Liver (tissue), 3 donors: Measurements from ENCODE around the gene PTPRN2.

ENCODE experiments used
- TAF1 ChIP-seq: conservative IDR thresholded peaks from 2 replicates; pipeline ENCODE4 v1.6.1; 2016; ENCODE audit warnings: antibody characterized with exemption, mild to moderate bottlenecking
- YY1 ChIP-seq: IDR thresholded peaks from 2 replicates; pipeline ENCODE4 v1.6.1; 2016; ENCODE audit warnings: antibody characterized with exemption, mild to moderate bottlenecking
- TF ChIP-seq, protein P1 (sequence below): fragments of 150-350 bp; IDR thresholded peaks from 2 replicates; pipeline ENCODE4 v1.5.1; 2017; ENCODE audit warnings: improper control_type of control experiment, low read depth, low read length; ENCODE audit not compliant: missing input control
- TF ChIP-seq, protein P2 (sequence below): IDR thresholded peaks from 2 replicates; pipeline ENCODE4 v1.6.1; 2016; ENCODE audit warnings: antibody characterized with exemption, mild to moderate bottlenecking
- TF ChIP-seq, protein P3 (sequence below): IDR thresholded peaks from 2 replicates; pipeline ENCODE4 v1.6.1; 2016; ENCODE audit warnings: antibody characterized with exemption
- donor health status: healthy.
- donor health status: healthy.

DNA sequence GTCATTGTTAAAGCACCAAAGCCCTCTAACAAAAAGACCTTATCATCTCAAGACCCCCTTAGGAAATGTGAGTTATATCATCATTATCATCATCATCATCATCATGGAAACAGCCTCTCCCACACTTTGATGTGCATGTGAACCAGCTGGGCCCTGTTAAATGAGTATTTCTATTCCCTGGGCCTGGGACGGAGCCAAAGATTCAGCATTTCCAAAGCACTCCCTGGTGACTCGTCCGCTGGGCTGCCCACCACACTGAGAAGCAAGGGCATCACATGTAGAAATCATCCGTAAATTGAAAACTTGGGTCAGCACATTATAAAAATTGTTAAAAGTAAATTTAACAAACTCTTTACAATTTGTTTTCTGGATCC lies 88.6 kb downstream of the PTPRN2 start:
- TF ChIP-seq, protein P1, sequence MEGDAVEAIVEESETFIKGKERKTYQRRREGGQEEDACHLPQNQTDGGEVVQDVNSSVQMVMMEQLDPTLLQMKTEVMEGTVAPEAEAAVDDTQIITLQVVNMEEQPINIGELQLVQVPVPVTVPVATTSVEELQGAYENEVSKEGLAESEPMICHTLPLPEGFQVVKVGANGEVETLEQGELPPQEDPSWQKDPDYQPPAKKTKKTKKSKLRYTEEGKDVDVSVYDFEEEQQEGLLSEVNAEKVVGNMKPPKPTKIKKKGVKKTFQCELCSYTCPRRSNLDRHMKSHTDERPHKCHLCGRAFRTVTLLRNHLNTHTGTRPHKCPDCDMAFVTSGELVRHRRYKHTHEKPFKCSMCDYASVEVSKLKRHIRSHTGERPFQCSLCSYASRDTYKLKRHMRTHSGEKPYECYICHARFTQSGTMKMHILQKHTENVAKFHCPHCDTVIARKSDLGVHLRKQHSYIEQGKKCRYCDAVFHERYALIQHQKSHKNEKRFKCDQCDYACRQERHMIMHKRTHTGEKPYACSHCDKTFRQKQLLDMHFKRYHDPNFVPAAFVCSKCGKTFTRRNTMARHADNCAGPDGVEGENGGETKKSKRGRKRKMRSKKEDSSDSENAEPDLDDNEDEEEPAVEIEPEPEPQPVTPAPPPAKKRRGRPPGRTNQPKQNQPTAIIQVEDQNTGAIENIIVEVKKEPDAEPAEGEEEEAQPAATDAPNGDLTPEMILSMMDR: no peak
- TF ChIP-seq TAF1: no peak
- no peak for TF ChIP-seq YY1
- TF ChIP-seq, protein P2, sequence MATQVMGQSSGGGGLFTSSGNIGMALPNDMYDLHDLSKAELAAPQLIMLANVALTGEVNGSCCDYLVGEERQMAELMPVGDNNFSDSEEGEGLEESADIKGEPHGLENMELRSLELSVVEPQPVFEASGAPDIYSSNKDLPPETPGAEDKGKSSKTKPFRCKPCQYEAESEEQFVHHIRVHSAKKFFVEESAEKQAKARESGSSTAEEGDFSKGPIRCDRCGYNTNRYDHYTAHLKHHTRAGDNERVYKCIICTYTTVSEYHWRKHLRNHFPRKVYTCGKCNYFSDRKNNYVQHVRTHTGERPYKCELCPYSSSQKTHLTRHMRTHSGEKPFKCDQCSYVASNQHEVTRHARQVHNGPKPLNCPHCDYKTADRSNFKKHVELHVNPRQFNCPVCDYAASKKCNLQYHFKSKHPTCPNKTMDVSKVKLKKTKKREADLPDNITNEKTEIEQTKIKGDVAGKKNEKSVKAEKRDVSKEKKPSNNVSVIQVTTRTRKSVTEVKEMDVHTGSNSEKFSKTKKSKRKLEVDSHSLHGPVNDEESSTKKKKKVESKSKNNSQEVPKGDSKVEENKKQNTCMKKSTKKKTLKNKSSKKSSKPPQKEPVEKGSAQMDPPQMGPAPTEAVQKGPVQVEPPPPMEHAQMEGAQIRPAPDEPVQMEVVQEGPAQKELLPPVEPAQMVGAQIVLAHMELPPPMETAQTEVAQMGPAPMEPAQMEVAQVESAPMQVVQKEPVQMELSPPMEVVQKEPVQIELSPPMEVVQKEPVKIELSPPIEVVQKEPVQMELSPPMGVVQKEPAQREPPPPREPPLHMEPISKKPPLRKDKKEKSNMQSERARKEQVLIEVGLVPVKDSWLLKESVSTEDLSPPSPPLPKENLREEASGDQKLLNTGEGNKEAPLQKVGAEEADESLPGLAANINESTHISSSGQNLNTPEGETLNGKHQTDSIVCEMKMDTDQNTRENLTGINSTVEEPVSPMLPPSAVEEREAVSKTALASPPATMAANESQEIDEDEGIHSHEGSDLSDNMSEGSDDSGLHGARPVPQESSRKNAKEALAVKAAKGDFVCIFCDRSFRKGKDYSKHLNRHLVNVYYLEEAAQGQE: no peak
- TF ChIP-seq, protein P3, sequence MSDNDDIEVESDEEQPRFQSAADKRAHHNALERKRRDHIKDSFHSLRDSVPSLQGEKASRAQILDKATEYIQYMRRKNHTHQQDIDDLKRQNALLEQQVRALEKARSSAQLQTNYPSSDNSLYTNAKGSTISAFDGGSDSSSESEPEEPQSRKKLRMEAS: no peak
